ENCODE results near the gene BBS12.

DNA sequence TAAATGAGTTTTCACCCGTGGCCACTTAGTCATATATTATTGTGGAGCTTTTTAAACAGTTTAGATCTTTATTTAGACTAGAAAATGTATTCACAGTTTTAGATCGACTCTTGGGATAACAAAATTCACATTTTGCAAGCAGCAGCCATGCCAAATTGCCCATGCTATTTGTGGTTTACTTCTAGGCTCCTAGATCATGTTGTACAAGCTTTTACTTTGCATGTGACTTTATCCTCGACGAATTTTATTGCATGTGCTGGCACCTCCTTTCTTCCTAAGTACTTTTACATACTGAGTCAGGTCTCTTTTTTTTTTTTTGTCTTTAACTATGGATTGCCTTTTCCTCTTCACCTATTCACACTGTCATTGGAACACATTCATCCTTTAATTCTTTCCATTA, 23.2 kb downstream of the BBS12 start:
- TF ChIP-seq CTCF (IDR thresholded peaks at IDR 0.05) (no peak), POLR2A (IDR thresholded peaks at IDR 0.05) (no peak)
